Activated naive CD4-positive, alpha-beta T cell treated with anti-CD3 and anti-CD28 coated beads, Interleukin-2, amount 50 U/mL, for 24 hours (primary cell): ENCODE data around the gene SGCE.

Experiments used
- H3K27ac Mint-ChIP-seq: one replicate; pipeline ENCODE4 v1.8.0; 2021; ENCODE audit warnings: mild to moderate bottlenecking, mixed read lengths
- H3K27me3 Mint-ChIP-seq: one replicate; pipeline ENCODE4 v1.8.0; 2021; ENCODE audit warnings: mixed read lengths
- H3K36me3 Mint-ChIP-seq: one replicate; pipeline ENCODE4 v1.8.0; 2021; ENCODE audit warnings: mixed read lengths
- H3K4me1 Mint-ChIP-seq: one replicate; pipeline ENCODE4 v1.8.0; 2021; ENCODE audit warnings: mixed read lengths
- H3K4me3 Mint-ChIP-seq: one replicate; pipeline ENCODE4 v1.8.0; 2021; ENCODE audit warnings: mild to moderate bottlenecking, mixed read lengths
- H3K9me3 Mint-ChIP-seq: one replicate; pipeline ENCODE4 v1.8.0; 2021; ENCODE audit warnings: mixed read lengths

The SGCE gene

DNA sequence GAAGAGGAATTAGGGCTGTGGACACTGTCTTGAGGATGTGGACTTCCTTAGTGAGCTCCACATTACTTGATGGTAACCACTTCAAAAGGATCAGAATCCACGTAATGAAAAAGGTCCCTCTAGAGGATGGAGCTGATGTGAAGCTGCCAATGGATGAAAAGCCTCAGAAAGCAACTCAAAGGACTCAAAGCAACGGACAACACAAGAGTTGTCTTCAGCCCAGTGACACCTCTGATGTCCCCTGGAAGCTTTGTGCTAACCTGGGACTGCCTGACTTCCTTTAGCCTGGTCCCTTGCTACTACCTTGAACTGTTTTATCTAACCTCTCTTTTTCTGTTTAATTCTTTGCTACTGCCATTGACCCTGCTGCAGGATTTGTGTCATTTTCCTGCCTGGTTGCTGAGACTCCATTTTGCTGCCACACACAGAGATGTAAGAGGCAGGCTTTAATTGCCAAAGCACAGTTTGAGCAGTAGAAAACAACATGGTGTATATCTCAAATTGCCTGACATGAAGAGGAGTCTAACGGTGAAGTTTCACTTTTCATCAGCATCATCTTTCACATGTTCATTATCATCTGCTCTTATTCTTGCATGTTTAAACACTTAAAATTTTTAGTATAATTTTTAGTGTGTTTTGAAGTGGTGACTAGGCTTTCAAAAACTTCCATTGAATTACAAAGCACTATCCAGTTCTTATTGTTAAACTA is 11.1 kb upstream of the SGCE start:
- peaks cover 6% of the 10 kb centered on the region for H3K27me3 Mint-ChIP-seq
- H3K4me1 Mint-ChIP-seq = no peaks in the 10 kb centered on the region
- H3K27ac Mint-ChIP-seq = no peak overlapping the region
- H3K4me3 Mint-ChIP-seq = no peak overlapping the region
- no peaks in the 10 kb centered on the region for H3K36me3 Mint-ChIP-seq
- no peaks in the 10 kb centered on the region for H3K9me3 Mint-ChIP-seq

DNA sequence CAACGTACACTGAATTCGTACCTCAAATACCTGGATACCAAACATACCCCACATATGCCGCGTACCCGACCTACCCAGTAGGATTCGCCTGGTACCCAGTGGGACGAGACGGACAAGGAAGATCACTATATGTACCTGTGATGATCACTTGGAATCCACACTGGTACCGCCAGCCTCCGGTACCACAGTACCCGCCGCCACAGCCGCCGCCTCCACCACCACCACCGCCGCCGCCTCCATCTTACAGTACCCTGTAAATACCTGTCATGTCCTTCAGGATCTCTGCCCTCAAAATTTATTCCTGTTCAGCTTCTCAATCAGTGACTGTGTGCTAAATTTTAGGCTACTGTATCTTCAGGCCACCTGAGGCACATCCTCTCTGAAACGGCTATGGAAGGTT is 9.5 kb upstream of the SGCE start:
- Mint-ChIP-seq H3K4me3 (no peak overlapping the region), H3K27me3 (peaks cover 5% of the 10 kb centered on the region), H3K36me3 (no peaks in the 10 kb centered on the region), H3K4me1 (no peaks in the 10 kb centered on the region), H3K27ac (no peak overlapping the region), H3K9me3 (no peaks in the 10 kb centered on the region)

DNA sequence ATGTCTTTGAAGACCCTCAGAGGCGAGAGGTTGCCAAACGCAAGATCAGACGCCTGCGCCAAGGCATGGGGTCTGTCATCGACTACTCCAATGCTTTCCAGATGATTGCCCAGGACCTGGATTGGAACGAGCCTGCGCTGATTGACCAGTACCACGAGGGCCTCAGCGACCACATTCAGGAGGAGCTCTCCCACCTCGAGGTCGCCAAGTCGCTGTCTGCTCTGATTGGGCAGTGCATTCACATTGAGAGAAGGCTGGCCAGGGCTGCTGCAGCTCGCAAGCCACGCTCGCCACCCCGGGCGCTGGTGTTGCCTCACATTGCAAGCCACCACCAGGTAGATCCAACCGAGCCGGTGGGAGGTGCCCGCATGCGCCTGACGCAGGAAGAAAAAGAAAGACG is 8.1 kb upstream of the SGCE start:
- H3K4me3 Mint-ChIP-seq = no peak overlapping the region
- peaks cover 4% of the 10 kb centered on the region for H3K27me3 Mint-ChIP-seq
- H3K27ac Mint-ChIP-seq = no peak overlapping the region
- H3K4me1 Mint-ChIP-seq = no peaks in the 10 kb centered on the region
- H3K9me3 Mint-ChIP-seq = no peaks in the 10 kb centered on the region
- no peaks in the 10 kb centered on the region for H3K36me3 Mint-ChIP-seq

DNA sequence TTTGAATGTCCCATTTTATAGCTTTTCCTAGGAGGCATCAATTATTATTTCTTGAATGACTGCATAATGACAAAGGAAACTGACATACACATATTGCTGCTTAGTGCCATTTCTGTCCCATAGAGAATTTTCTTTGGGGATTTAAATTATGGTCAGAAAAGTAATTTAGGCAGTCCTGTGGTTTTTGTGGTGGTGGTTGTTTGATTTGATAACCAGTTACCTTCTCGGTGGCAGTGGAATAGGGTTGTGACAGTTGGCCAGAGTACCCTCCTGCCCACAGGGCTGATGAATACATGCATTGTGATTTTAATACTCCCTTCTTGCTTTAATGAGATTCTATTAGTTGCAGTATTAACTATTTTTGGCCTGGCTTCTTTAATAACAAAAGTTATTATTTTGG is 6.6 kb upstream of the SGCE start:
- no peaks in the 10 kb centered on the region for H3K36me3 Mint-ChIP-seq
- no peak overlapping the region for H3K27ac Mint-ChIP-seq
- H3K4me3 Mint-ChIP-seq = no peak overlapping the region
- H3K9me3 Mint-ChIP-seq = no peaks in the 10 kb centered on the region
- H3K4me1 Mint-ChIP-seq = no peaks in the 10 kb centered on the region
- H3K27me3 Mint-ChIP-seq = peaks cover 3% of the 10 kb centered on the region

DNA sequence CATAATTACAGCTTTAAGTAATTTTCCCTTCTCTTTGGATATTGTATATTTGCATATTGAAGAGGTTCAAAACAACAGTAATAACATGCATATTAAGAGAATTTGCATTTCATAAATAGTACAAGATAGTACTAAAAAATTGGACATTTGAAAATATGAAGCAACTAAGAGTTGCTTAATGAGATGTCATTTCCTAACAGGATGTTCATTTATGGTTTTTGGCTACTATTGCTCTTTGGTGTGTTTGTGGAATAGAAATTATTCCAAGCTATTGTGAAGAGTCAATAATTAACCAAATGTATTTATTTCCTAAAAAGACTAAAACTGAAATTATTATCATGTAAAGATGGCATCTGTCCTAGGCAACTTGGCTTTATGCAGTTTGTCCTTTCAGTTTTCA is 4.1 kb upstream of the SGCE start:
- no peak overlapping the region for H3K27ac Mint-ChIP-seq
- no peaks in the 10 kb centered on the region for H3K9me3 Mint-ChIP-seq
- peaks cover 17% of the 10 kb centered on the region for H3K4me1 Mint-ChIP-seq
- H3K27me3 Mint-ChIP-seq = peaks cover 10% of the 10 kb centered on the region
- H3K36me3 Mint-ChIP-seq = no peaks in the 10 kb centered on the region
- no peak overlapping the region for H3K4me3 Mint-ChIP-seq

DNA sequence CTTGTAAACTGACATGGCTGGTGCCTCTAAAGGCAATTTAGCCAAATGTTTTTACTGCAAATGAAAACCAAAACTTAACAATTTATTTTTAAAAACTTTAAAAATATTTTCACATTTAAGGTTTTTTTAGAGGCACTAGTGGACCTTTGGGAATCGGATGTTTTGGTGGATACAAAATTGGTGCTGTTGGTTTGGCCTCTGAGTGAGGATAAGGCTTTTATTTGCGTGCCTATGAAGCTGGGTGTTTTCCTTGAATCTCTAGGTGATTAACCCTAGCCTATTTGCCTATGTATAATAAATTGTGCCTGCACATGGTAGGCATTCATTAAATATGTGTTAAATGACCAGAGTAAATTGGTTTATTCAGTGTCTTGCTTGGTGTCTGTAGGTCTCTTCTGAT is 2.9 kb upstream of the SGCE start:
- no peak overlapping the region for H3K27ac Mint-ChIP-seq
- peaks cover 21% of the 10 kb centered on the region for H3K4me1 Mint-ChIP-seq
- no peak overlapping the region for H3K4me3 Mint-ChIP-seq
- H3K36me3 Mint-ChIP-seq = no peaks in the 10 kb centered on the region
- peaks cover 15% of the 10 kb centered on the region for H3K27me3 Mint-ChIP-seq
- H3K9me3 Mint-ChIP-seq = no peaks in the 10 kb centered on the region

DNA sequence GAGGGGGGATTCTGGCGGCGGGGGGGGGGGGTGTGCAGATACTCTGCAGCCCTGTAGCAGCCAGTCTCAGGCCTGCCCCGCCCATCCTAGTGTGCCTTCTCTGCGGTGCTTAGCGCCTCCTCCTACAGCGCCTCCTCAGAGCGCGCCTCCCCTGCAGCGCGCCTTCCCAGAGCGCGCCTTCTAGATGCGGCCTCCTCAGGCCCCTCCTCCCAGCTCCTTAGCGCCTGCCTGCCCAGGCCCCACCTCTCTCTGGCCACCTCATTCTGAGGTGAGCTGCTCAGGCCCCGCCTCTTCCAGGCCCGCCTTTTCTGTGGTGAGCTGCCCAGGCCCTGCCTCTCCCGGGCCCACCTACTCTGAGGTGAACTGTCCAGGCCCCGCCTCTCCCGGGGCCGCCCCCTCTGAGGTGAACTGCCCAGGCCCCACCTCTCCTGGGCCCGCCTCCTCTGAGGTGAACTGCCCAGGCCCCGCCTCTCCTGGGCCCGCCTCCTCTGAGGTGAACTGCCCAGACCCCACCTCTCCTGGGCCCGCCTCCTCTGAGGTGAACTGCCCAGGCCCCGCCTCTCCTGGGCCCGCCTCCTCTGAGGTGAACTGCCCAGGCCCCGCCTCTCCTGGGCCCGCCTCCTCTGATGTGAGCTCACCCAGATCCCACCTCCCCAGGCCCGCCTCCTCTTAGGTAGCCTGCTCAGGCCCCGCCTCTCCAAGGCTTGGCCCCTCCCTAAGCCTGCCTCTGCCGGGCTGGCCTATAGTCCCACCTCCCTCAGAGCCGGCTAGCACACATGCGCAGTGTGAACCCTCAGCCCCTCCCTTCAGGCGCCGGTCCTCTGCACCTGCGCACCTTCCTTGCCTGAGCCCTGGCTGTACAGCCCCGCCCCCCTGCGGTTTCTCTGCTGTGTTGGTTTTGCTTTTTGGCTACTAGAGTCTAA is 2.1 kb upstream of the SGCE start:
- Mint-ChIP-seq H3K9me3 (no peaks in the 10 kb centered on the region), H3K27ac (no peak overlapping the region), H3K4me1 (peaks cover 21% of the 10 kb centered on the region)

DNA sequence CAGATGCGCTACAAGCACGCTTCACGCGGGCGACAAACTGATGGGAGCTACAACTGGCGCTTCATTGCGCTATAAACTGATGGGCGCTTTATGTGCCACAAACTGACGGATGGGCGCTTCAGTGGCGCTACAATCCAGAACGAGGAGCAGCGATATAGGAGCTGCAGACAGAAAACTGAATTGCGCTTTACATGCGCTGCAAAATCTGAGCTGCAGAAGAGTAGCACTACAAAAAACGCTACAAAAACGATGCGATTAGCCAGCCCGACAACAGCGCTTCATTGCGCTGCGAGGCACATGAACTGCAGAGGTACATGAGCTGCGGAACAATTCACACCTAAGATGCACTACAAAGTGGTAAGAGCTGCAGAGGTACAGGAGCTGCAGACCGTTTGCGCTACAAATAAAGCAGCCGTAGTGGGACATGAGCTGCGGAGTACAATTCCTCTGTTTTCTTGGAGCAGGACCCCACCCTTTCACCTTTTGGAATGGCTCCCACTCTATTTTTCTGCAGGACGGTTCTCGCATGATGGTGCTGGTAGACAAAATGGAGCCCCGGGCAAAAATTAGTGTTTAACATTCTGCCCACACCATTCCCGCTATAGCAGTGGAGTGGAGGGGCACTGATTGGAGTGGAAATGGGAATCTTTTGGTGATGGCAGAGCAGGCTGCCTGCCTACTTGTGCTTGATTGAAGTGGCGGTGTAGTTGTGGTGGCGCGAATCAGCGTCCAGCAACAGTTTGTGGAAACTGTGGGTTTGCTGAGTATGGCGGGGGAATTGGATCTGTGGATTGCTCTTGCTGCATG is 1.2 kb upstream of the SGCE start:
- H3K27me3 Mint-ChIP-seq = peaks cover 20% of the 10 kb centered on the region
- H3K27ac Mint-ChIP-seq = no peak overlapping the region
- H3K4me1 Mint-ChIP-seq = peaks cover 21% of the 10 kb centered on the region
- H3K36me3 Mint-ChIP-seq = no peaks in the 10 kb centered on the region
- H3K9me3 Mint-ChIP-seq = no peaks in the 10 kb centered on the region
- H3K4me3 Mint-ChIP-seq = peak overlapping the region; percentile 88

More for the DNA sequence above, 2.1 kb upstream of the SGCE start:
- Mint-ChIP-seq H3K27me3 (peaks cover 15% of the 10 kb centered on the region), H3K36me3 (no peaks in the 10 kb centered on the region), H3K4me3 (peak overlapping the region; percentile 88)

DNA sequence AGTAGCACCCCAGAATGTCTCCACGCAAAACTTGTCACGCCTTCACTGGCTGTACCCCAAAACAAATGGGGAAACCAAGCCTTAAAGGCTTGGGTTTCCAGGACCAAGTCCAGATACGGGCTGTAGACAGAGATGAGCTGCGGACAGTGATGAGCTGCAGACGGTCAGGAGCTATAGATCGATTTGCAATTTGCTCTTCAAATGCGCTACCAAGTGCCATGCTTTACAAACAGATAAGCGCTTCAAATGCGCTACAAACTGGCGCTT is 658 bp upstream of the SGCE start:
- no peaks in the 10 kb centered on the region for H3K36me3 Mint-ChIP-seq
- H3K9me3 Mint-ChIP-seq = no peaks in the 10 kb centered on the region
- H3K27me3 Mint-ChIP-seq = peaks cover 24% of the 10 kb centered on the region
- peaks cover 21% of the 10 kb centered on the region for H3K4me1 Mint-ChIP-seq
- H3K27ac Mint-ChIP-seq = no peak overlapping the region
- H3K4me3 Mint-ChIP-seq = peak overlapping the region; percentile 88

DNA sequence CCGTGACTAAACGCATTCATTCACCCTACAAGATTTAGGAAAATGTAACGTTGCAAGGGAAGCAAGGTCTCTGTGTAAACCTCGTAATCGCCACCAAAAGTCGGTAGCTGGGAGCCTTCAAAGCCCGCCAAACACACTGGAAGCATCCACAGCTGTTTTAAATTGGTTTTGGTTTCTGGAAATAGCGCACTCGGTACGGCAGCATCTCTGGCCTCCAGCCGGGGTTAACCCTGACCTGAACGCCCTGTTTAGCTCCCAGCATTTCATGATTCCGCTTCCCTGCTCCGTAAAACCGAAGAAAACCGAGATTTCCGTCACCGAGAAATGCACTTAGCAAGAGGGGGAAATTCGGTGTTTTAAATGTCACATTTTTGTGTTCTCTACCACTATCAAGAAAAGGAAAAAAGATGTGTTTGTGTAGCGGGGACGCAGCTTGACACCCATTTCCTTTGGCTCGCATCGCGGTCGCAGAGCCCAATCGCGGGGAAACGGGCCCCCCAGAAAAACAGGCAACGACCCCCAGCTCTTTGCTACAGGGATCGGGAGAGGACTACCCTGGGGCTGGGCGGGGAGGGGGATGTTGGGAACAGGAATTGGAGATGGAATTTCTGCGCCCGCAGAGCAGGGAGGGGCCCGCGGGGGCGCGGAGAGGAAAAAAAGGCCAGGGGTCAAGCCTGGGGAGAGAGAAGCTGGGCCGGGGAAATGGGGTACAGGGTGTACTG is 646 bp downstream of the SGCE start:
- Mint-ChIP-seq H3K9me3 (no peaks in the 10 kb centered on the region), H3K27ac (no peak overlapping the region), H3K4me3 (peak overlapping the region; percentile 74), H3K27me3 (peaks cover 35% of the 10 kb centered on the region), H3K4me1 (peaks cover 21% of the 10 kb centered on the region), H3K36me3 (no peaks in the 10 kb centered on the region)

DNA sequence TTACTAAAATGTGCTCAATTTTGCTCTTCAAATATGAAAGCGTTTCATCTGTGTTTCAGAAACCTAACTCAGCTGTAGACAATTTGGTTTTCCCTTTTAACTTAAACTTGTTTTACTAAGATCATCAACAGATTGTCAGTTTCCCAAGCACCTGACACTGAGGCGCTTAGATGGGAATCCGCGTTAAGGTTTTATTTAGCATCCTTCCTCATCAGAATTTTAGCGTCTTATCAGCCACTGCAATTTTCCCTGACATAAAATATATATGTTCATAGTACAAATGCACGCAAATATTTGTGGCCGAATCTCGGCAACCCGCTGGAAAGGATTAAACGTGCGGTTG is 1.2 kb downstream of the SGCE start:
- Mint-ChIP-seq H3K4me1 (peaks cover 21% of the 10 kb centered on the region), H3K27me3 (peaks cover 40% of the 10 kb centered on the region), H3K27ac (no peak overlapping the region), H3K9me3 (no peaks in the 10 kb centered on the region), H3K4me3 (peak overlapping the region; percentile 74), H3K36me3 (no peaks in the 10 kb centered on the region)

DNA sequence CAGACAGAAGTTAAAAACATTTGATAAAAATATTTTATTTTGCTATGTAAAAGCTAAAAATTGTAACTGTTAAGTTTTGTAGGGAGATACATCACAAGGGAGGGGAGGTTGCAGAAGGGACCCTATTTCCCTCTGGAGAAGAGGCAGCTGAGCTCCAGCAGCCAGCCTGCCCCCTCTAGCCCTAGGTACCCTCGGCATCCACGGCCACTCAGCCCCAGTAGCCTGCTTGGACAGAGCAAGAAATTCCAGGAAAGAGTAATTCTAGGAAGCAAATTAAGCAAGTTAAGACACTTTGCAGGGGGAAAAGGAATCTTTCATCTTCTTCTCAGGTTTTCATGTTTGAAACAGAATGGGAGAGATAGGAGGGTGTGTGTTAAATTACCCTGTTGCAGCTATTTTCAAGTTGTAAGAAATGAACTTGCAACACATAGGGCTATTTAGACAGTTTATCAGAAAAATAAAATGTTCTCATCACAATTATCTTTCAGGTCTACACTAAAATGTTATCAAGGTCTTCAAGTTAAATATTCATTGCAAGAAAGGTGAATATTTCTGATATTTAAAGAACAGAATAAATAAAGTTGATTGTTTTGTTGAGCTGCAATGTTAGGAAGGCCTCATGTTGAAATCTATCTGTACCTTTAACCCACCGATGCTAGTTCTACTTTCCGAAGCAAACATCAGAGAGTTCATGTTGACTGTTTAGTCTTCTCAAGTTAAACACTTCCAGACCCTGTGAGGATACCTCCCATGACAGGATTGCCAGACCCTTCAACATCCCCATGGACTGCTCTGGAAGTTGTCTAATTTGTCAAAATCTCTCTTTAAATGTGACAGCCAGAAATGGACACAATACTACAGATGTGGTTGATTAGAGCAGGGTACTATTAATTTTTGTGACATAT is 5.5 kb downstream of the SGCE start:
- no peak overlapping the region for H3K4me3 Mint-ChIP-seq
- peaks cover 8% of the 10 kb centered on the region for H3K4me1 Mint-ChIP-seq
- peaks cover 49% of the 10 kb centered on the region for H3K27me3 Mint-ChIP-seq
- H3K9me3 Mint-ChIP-seq = no peaks in the 10 kb centered on the region
- no peaks in the 10 kb centered on the region for H3K36me3 Mint-ChIP-seq
- no peak overlapping the region for H3K27ac Mint-ChIP-seq

DNA sequence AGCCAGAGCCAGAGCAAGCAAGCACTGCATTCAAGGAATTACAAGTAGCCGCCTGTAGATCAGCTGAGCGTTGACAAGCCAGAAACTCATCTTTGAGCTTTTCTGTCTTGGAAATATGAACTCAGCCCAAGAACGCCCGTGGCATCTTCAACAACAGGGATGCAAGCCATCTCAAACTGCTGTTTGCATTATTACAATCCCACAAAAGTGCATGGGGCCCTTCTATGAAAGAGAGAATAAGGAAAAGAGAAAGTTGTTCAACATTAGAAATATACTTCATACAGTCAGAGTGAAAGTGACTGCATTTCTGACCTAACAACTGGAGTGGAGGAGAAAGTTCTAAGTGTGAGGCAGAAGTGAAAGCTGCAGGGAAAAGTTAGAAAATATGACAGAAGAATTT is 6.5 kb downstream of the SGCE start:
- no peak overlapping the region for H3K27ac Mint-ChIP-seq
- no peaks in the 10 kb centered on the region for H3K36me3 Mint-ChIP-seq
- no peak overlapping the region for H3K4me3 Mint-ChIP-seq
- no peaks in the 10 kb centered on the region for H3K4me1 Mint-ChIP-seq
- peaks cover 45% of the 10 kb centered on the region for H3K27me3 Mint-ChIP-seq
- H3K9me3 Mint-ChIP-seq = no peaks in the 10 kb centered on the region

DNA sequence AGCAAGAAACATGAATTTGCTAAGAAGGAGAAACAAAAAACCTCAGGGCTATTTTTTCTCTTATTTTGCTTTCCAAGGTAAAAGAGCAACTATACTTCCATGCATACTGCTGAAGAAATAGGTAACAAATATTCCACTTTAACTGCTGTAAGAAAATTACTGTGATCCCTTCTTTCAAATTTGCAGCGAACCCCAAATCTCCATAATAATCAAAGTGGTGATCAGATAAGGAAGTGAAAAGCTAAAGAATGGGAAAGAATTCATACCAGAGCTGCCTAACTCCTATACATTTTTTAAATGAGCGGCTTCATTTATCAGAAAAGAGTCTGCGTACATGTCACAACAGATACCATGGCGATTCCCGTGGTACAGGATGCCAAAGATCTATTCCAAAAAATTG is 7.2 kb downstream of the SGCE start:
- Mint-ChIP-seq H3K4me3 (no peak overlapping the region), H3K27ac (no peak overlapping the region), H3K36me3 (no peaks in the 10 kb centered on the region), H3K4me1 (no peaks in the 10 kb centered on the region), H3K27me3 (peaks cover 50% of the 10 kb centered on the region), H3K9me3 (no peaks in the 10 kb centered on the region)

DNA sequence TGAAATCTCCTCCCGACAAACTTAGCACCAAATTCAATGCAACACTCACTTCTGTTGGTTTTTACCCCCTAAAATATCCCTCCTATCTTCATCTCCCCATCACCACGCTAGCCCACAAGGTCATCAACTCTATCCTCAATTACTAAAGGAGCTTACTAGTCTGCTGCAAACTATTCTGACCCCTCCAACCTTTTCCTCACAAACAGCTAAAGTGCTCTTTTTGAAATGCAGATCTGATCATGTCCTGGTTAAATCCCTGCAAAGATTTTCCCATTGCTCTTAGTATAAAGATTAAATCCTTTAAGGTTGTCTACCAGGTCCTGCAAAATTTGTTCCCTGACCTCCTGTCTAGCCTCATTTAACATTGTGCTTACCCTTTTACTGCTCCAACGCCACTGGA is 8.6 kb downstream of the SGCE start:
- H3K4me3 Mint-ChIP-seq = no peak overlapping the region
- peaks cover 47% of the 10 kb centered on the region for H3K27me3 Mint-ChIP-seq

More for the DNA sequence above, 8.6 kb downstream of the SGCE start:
- Mint-ChIP-seq H3K4me1 (no peaks in the 10 kb centered on the region), H3K9me3 (no peaks in the 10 kb centered on the region), H3K36me3 (no peaks in the 10 kb centered on the region), H3K27ac (no peak overlapping the region)
